CD14-positive monocyte (primary cell): ENCODE data around the gene CELF4. TPM values are rescaled to one million over a fixed set of nuclear protein-coding genes. Genes with fewer than 3 reads are reported as not detected.

Experiments
- DNase-seq, 3 donors: peaks; one replicate each; pipeline ENCODE4 v3.0.0-alpha.2; 2011 to 2022
- H2AFZ ChIP-seq: 2 replicates; pipeline ENCODE4 v1.6.0; 2012; ENCODE audit warnings: mild to moderate bottlenecking, low read depth, low read length, inconsistent platforms; ENCODE audit not compliant: insufficient read depth, poor library complexity, severe bottlenecking
- H3K27ac ChIP-seq, 2 donors: 1 replicate in 1 of 2; 2 replicates in 1 of 2; pipeline ENCODE4 v1.5.1; 2012 to 2013; ENCODE audit warnings: low read length in 2 of 2, control low read depth in 1 of 2, inconsistent platforms in 1 of 2, low read depth in 1 of 2, mild to moderate bottlenecking in 1 of 2
- H3K27me3 ChIP-seq, 2 donors: one replicate each; pipeline versions ENCODE4 v1.6.0 to v1.6.1; 2011 to 2013; ENCODE audit warnings: low read length in 2 of 2; ENCODE audit not compliant: control insufficient read depth in 2 of 2, insufficient read depth in 2 of 2
- H3K36me3 ChIP-seq, 2 donors: replicated peaks in 1 of 2; 1 replicate in 1 of 2; 2 replicates in 1 of 2; pipeline versions ENCODE4 v1.5.1 to v1.6.1; 2012 to 2013; ENCODE audit warnings: low read length in 2 of 2, control low read depth in 1 of 2, inconsistent platforms in 1 of 2, mild to moderate bottlenecking in 1 of 2; ENCODE audit not compliant: insufficient read depth in 2 of 2, control insufficient read depth in 1 of 2
- H3K4me1 ChIP-seq, 2 donors: 1 replicate in 1 of 2; 2 replicates in 1 of 2; pipeline versions ENCODE4 v1.5.1 to v1.6.1; 2012 to 2013; ENCODE audit warnings: low read length in 2 of 2, control low read depth in 1 of 2, inconsistent platforms in 1 of 2, mild to moderate bottlenecking in 1 of 2, moderate library complexity in 1 of 2; ENCODE audit not compliant: insufficient read depth in 2 of 2, control insufficient read depth in 1 of 2
- H3K4me2 ChIP-seq: replicated peaks from 2 replicates; pipeline ENCODE3; 2012; ENCODE audit warnings: low read length, moderate library complexity, mild to moderate bottlenecking; ENCODE audit not compliant: poor library complexity, severe bottlenecking; ENCODE audit errors: extremely low read depth
- H3K4me3 ChIP-seq, 3 experiments: fragments of 200-600 bp in 1 of 3; sonication (generic) in 1 of 3; replicated peaks in 1 of 3; 1 replicate in 2 of 3; 2 replicates in 1 of 3; pipeline ENCODE4 v1.5.1; 2011 to 2013; ENCODE audit warnings: low read length in 3 of 3, mild to moderate bottlenecking in 3 of 3, control low read depth in 2 of 3, low read depth in 2 of 3, inconsistent platforms in 1 of 3, moderate library complexity in 1 of 3
- H3K79me2 ChIP-seq: 2 replicates; pipeline ENCODE4 v1.6.0; 2012; ENCODE audit warnings: mild to moderate bottlenecking, control low read depth, inconsistent platforms, low read length, moderate library complexity; ENCODE audit not compliant: insufficient read depth
- H3K9ac ChIP-seq: 2 replicates; pipeline ENCODE4 v1.6.0; 2017; ENCODE audit warnings: low read length, mild to moderate bottlenecking; ENCODE audit not compliant: insufficient read depth, poor library complexity, severe bottlenecking
- H3K9me3 ChIP-seq, 2 donors: replicated peaks in 1 of 2; 1 replicate in 1 of 2; 2 replicates in 1 of 2; pipeline versions ENCODE4 v1.5.1 to v1.6.1; 2012 to 2013; ENCODE audit warnings: low read length in 2 of 2, control low read depth in 1 of 2; ENCODE audit not compliant: control insufficient read depth in 1 of 2, insufficient read depth in 1 of 2
- H4K20me1 ChIP-seq: 2 replicates; pipeline ENCODE4 v1.6.0; 2012; ENCODE audit warnings: mild to moderate bottlenecking, low read length, control low read depth, moderate library complexity; ENCODE audit not compliant: insufficient read depth
- H3K27ac Mint-ChIP-seq, 7 donors: one replicate each; pipeline ENCODE4 v1.8.0; 2020; ENCODE audit warnings: mild to moderate bottlenecking in 7 of 7, mixed read lengths in 7 of 7, moderate library complexity in 6 of 7, inconsistent platforms in 2 of 7
- H3K27me3 Mint-ChIP-seq, 3 donors: one replicate each; pipeline ENCODE4 v1.8.0; 2021 to 2022; ENCODE audit warnings: low read depth in 3 of 3, mild to moderate bottlenecking in 3 of 3, mixed read lengths in 3 of 3, moderate library complexity in 3 of 3, inconsistent platforms in 1 of 3
- H3K36me3 Mint-ChIP-seq, 2 donors: one replicate each; pipeline ENCODE4 v1.8.0; 2020; ENCODE audit warnings: mixed read lengths in 2 of 2, inconsistent platforms in 1 of 2, mild to moderate bottlenecking in 1 of 2
- H3K4me1 Mint-ChIP-seq: one replicate; pipeline ENCODE4 v1.8.0; 2020; ENCODE audit warnings: mild to moderate bottlenecking, mixed read lengths
- H3K4me3 Mint-ChIP-seq, 2 donors: one replicate each; pipeline ENCODE4 v1.8.0; 2020; ENCODE audit warnings: mild to moderate bottlenecking in 2 of 2, mixed read lengths in 2 of 2, moderate library complexity in 1 of 2
- H3K9me3 Mint-ChIP-seq, 7 donors: one replicate each; pipeline ENCODE4 v1.8.0; 2020 to 2022; ENCODE audit warnings: mixed read lengths in 7 of 7, mild to moderate bottlenecking in 6 of 7, moderate library complexity in 6 of 7, inconsistent platforms in 2 of 7
- WGBS: methylation state at CpG from one replicate; pipeline ENCODE4 v1.1.5; 2013; ENCODE audit warnings: missing lambda C conversion rate; ENCODE audit not compliant: insufficient coverage; 5-methylcytosine and 5-hydroxymethylcytosine counted together
- intact Hi-C, 2 donors: fragments of 100-400 bp; cut with micrococcal nuclease; formaldehyde crosslinking; loops; one replicate each; pipeline versions ENCODE4 v1.15.0 to v1.15.1; 2023
- polyA plus RNA-seq, 3 donors: library from polyadenylated mRNA; depleted of rRNA in 1 of 3; unstranded in 2 of 3; stranded (reverse) in 1 of 3; fragments of 300-500 nt in 2 of 3; fragments of >200 nt in 1 of 3; fragmentation: Illumina TruSeq in 2 of 3; gene quantifications; 1 replicate in 2 of 3; 2 replicates in 1 of 3; pipeline ENCODE4 v1.2.3, GENCODE V29; 2012 to 2021
- TF ChIP-seq, protein P1 (sequence below): fragments of 200-600 bp; IDR thresholded peaks from one replicate; pipeline ENCODE4 v1.8.0; 2022; ENCODE audit warnings: antibody characterized with exemption, mild to moderate bottlenecking

CELF4 gene
- polyA plus RNA-seq, 3 donors: not detected

DNA sequence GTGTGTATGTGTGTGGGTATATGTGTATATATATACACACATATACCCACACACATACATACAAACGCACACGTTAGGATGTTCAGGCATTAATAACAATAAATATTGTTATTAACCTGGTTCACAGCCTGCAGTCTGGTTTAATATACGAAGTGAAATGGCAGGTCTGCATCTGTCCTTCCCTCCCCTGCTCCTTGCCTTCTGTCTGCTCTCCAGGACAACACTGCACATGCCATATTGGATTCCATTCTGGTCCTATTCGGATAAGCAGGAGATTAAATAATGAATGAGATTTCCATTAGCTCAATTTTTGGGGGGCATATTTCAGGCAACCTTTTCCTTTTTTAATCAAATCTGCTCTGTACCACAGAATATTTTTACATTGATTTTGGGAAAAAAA, 158.0 kb downstream of the CELF4 start:
- no CpG with 5 or more reads among the region's 4 CpGs for WGBS
- TF ChIP-seq, protein P1, sequence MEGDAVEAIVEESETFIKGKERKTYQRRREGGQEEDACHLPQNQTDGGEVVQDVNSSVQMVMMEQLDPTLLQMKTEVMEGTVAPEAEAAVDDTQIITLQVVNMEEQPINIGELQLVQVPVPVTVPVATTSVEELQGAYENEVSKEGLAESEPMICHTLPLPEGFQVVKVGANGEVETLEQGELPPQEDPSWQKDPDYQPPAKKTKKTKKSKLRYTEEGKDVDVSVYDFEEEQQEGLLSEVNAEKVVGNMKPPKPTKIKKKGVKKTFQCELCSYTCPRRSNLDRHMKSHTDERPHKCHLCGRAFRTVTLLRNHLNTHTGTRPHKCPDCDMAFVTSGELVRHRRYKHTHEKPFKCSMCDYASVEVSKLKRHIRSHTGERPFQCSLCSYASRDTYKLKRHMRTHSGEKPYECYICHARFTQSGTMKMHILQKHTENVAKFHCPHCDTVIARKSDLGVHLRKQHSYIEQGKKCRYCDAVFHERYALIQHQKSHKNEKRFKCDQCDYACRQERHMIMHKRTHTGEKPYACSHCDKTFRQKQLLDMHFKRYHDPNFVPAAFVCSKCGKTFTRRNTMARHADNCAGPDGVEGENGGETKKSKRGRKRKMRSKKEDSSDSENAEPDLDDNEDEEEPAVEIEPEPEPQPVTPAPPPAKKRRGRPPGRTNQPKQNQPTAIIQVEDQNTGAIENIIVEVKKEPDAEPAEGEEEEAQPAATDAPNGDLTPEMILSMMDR: no peak
- no peak overlapping the region for H3K4me3 ChIP-seq
- H2AFZ ChIP-seq: no peak overlapping the region
- no peak for DNase-seq
- H3K27me3 ChIP-seq: no peaks in the 10 kb centered on the region
- Mint-ChIP-seq H3K4me3 (no peak overlapping the region), H3K36me3 (no peaks in the 10 kb centered on the region), H3K9me3 (peaks cover 0 to 8% (median 3%) of the 10 kb centered on the region in 7 donors), H3K4me1 (no peaks in the 10 kb centered on the region), H3K27ac (no peak overlapping the region), H3K27me3 (peaks cover 0 to 4% (median 2%) of the 10 kb centered on the region in 3 donors)
- no peak overlapping the region for H3K4me2 ChIP-seq
- no peaks in the 10 kb centered on the region for H3K36me3 ChIP-seq
- H3K9ac ChIP-seq: no peak overlapping the region
- H3K9me3 ChIP-seq: peaks cover 0 to 4% of the 10 kb centered on the region in 2 donors
- H3K4me1 ChIP-seq: no peaks in the 10 kb centered on the region
- no peaks in the 10 kb centered on the region for H3K79me2 ChIP-seq
- no peaks in the 10 kb centered on the region for H4K20me1 ChIP-seq
- H3K27ac ChIP-seq: no peak overlapping the region
- intact Hi-C loops: no loop called here

DNA sequence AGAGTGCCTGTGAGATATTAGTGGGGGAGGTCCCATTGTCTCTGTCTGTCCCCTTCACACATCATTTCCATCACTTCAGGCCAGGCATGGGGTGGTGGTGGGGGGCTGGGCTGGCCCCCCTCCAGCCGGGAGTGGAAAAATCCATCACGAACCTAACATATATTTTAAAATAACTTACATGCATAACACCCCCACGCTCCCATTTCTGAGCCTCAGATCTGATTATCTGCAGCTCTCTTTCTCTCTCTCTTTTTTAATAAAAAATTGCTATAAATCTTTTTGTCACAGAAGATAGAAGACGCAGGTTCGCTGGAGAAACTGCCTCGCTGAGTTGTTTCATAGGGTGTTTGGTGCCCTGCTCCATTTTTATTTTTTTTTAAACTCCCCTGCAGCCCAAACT, 159.8 kb downstream of the CELF4 start:
- Histone ChIP-seq H4K20me1 (no peaks in the 10 kb centered on the region), H2AFZ (no peak overlapping the region), H3K36me3 (no peaks in the 10 kb centered on the region), H3K9me3 (peaks cover 0 to 4% of the 10 kb centered on the region in 2 donors), H3K4me3 (no peak overlapping the region), H3K79me2 (no peaks in the 10 kb centered on the region), H3K27ac (no peak overlapping the region), H3K4me2 (no peak overlapping the region), H3K4me1 (no peaks in the 10 kb centered on the region), H3K27me3 (no peaks in the 10 kb centered on the region), H3K9ac (no peak overlapping the region)
- DNase-seq: no peak
- WGBS: no CpG with 5 or more reads among the region's 6 CpGs
- Mint-ChIP-seq H3K36me3 (no peaks in the 10 kb centered on the region), H3K9me3 (peaks cover 0 to 7% (median under 1%) of the 10 kb centered on the region in 7 donors), H3K4me3 (no peak overlapping the region), H3K27ac (no peak overlapping the region), H3K4me1 (no peaks in the 10 kb centered on the region), H3K27me3 (peaks cover 3 to 8% (median 4%) of the 10 kb centered on the region in 3 donors)
- TF ChIP-seq, protein P1: no peak
- intact Hi-C loops: no loop called here
